DOHH2 (cell line): ENCODE measurements around the gene TSHZ2.

Experiments
- H3F3A ChIP-seq: fragments of 200-600 bp; sonication (generic), shearing (Covaris generic); 2 replicates; pipeline ENCODE4 v1.6.0; 2016; ENCODE audit warnings: antibody characterized with exemption, mild to moderate bottlenecking; ENCODE audit not compliant: control insufficient read depth, insufficient read depth
- H3K27ac ChIP-seq: fragments of 200-600 bp; sonication (generic); 2 replicates; pipeline ENCODE4 v1.5.1; 2014; ENCODE audit warnings: low read depth, mild to moderate bottlenecking, low read length, moderate library complexity
- H3K27me3 ChIP-seq: fragments of 200-600 bp; sonication (generic); 2 replicates; pipeline ENCODE4 v1.6.1; 2014; ENCODE audit warnings: mild to moderate bottlenecking, low read length, mixed read lengths; ENCODE audit not compliant: control insufficient read depth
- H3K36me3 ChIP-seq: fragments of 200-600 bp; sonication (generic); 2 replicates; pipeline ENCODE4 v1.6.1; 2014; ENCODE audit warnings: mild to moderate bottlenecking, low read length, moderate library complexity, mixed read lengths; ENCODE audit not compliant: control insufficient read depth
- H3K4me1 ChIP-seq: fragments of 200-600 bp; sonication (generic); 2 replicates; pipeline ENCODE4 v1.6.1; 2014; ENCODE audit warnings: mild to moderate bottlenecking, low read length, mixed read lengths; ENCODE audit not compliant: control insufficient read depth
- H3K4me2 ChIP-seq: fragments of 200-600 bp; sonication (generic); 2 replicates; pipeline ENCODE4 v1.6.0; 2014; ENCODE audit warnings: mild to moderate bottlenecking, low read length, moderate library complexity
- H3K4me3 ChIP-seq: fragments of 200-600 bp; sonication (generic); 2 replicates; pipeline ENCODE4 v1.5.1; 2014; ENCODE audit warnings: mild to moderate bottlenecking, low read length, mixed read lengths
- H3K79me2 ChIP-seq: fragments of 200-600 bp; sonication (generic); 2 replicates; pipeline ENCODE4 v1.6.1; 2014; ENCODE audit warnings: mild to moderate bottlenecking, low read length, mixed read lengths; ENCODE audit not compliant: control insufficient read depth
- H3K9me2 ChIP-seq: fragments of 200-600 bp; sonication (generic); replicated peaks from 2 replicates; pipeline ENCODE4 v1.6.1; 2014; ENCODE audit warnings: mild to moderate bottlenecking, low read length, mixed read lengths; ENCODE audit not compliant: control insufficient read depth
- H3K9me3 ChIP-seq: fragments of 200-600 bp; sonication (generic); 2 replicates; pipeline ENCODE4 v1.6.1; 2014; ENCODE audit warnings: antibody characterized with exemption, low read length, mixed read lengths; ENCODE audit not compliant: control insufficient read depth, insufficient read depth
- H4K20me1 ChIP-seq: fragments of 200-600 bp; sonication (generic); 2 replicates; pipeline ENCODE4 v1.6.0; 2014; ENCODE audit warnings: low read depth, mild to moderate bottlenecking, antibody characterized with exemption, low read length, moderate library complexity; ENCODE audit not compliant: control insufficient read depth, insufficient read depth
- CTCF ChIP-seq: fragments of 200-600 bp; sonication (generic); IDR thresholded peaks from one replicate; pipeline ENCODE4 v1.5.1; 2014; ENCODE audit warnings: antibody characterized with exemption, mild to moderate bottlenecking, low read depth, low read length; ENCODE audit not compliant: poor library complexity, severe bottlenecking
- EZH2phosphoT487 ChIP-seq: fragments of 200-600 bp; sonication (generic); IDR thresholded peaks from 2 replicates; pipeline ENCODE4 v1.6.1; 2017; ENCODE audit warnings: borderline replicate concordance, mild to moderate bottlenecking, antibody characterized with exemption, low read length, moderate library complexity, mixed read lengths

TSHZ2 gene

DNA sequence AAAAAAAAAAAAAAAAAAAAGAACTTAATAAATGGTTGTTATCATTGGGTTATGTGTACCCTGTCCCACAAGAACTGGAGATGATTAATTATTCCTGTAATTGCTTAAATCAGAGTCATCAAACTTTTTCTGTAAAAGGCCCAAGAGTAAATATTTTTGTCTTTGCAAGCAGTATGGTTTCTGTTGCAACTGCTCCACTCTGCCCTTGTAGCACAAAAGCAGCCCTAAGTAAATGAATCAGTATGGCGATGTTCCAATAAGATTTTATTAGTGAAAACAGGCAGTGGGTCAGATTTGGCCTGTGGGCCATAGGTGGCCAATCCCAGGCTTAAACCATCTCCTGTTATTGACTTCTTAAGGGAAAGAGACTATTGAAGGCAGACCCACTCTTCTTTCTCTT is 252.7 kb downstream of the TSHZ2 start:
- no peak overlapping the region for H3K4me2 ChIP-seq
- TF ChIP-seq EZH2phosphoT487, result no peak

GRCh38 chr20:53226826-53227225 is 254.7 kb downstream of the TSHZ2 start:
- Histone ChIP-seq H3K36me3 (no peaks in the 10 kb centered on the region), H3K4me1 (peaks cover 18% of the 10 kb centered on the region), H3K9me2 (no peaks in the 10 kb centered on the region), H3K27me3 (no peaks in the 10 kb centered on the region; the same call in 1 of the 2 replicates), H4K20me1 (no peaks in the 10 kb centered on the region), H3K27ac (no peak overlapping the region), H3K4me3 (peak overlapping the region; percentile 18; the same call in 1 of the 2 replicates), H3K9me3 (no peaks in the 10 kb centered on the region), H3F3A (no peaks in the 10 kb centered on the region), H3K4me2 (peak overlapping the region; percentile 47), H3K79me2 (no peaks in the 10 kb centered on the region)
- TF ChIP-seq CTCF, result no peak
- no peak for TF ChIP-seq EZH2phosphoT487

More for the DNA sequence above, 252.7 kb downstream of the TSHZ2 start:
- H3K79me2 ChIP-seq, result no peaks in the 10 kb centered on the region
- no peaks in the 10 kb centered on the region for H3F3A ChIP-seq
- H3K4me1 ChIP-seq, result peaks cover 18% of the 10 kb centered on the region
- no peak overlapping the region for H3K4me3 ChIP-seq
- no peaks in the 10 kb centered on the region for H3K9me3 ChIP-seq
- H4K20me1 ChIP-seq, result no peaks in the 10 kb centered on the region
- H3K9me2 ChIP-seq, result no peaks in the 10 kb centered on the region
- no peaks in the 10 kb centered on the region for H3K36me3 ChIP-seq
- no peak overlapping the region for H3K27ac ChIP-seq
- no peaks in the 10 kb centered on the region; the same call in 1 of the 2 replicates for H3K27me3 ChIP-seq

- H3K9me2 ChIP-seq, result no peaks in the 10 kb centered on the region
- no peaks in the 10 kb centered on the region for H4K20me1 ChIP-seq
- no peaks in the 10 kb centered on the region for H3K27me3 ChIP-seq
- H3K4me2 ChIP-seq, result no peak overlapping the region
- H3K27ac ChIP-seq, result no peak overlapping the region
- no peaks in the 10 kb centered on the region for H3F3A ChIP-seq
- H3K79me2 ChIP-seq, result no peaks in the 10 kb centered on the region
- H3K36me3 ChIP-seq, result no peaks in the 10 kb centered on the region
- H3K4me1 ChIP-seq, result peaks cover 18% of the 10 kb centered on the region
- no peak overlapping the region for H3K4me3 ChIP-seq
- no peaks in the 10 kb centered on the region for H3K9me3 ChIP-seq
- TF ChIP-seq CTCF, result no peak
- TF ChIP-seq EZH2phosphoT487, result no peak
Measured at GRCh38 chr20:53227523-53227922, 255.4 kb downstream of the TSHZ2 start.

GRCh38 chr20:53231061-53231460 is 258.9 kb downstream of the TSHZ2 start:
- TF ChIP-seq CTCF (no peak), EZH2phosphoT487 (no peak)
- no peaks in the 10 kb centered on the region for H3K36me3 ChIP-seq
- H3F3A ChIP-seq, result no peaks in the 10 kb centered on the region

More at GRCh38 chr20:53231061-53231460, 258.9 kb downstream of the TSHZ2 start:
- H3K79me2 ChIP-seq, result no peaks in the 10 kb centered on the region
- H3K9me3 ChIP-seq, result no peaks in the 10 kb centered on the region
- H3K4me1 ChIP-seq, result peaks cover 16% of the 10 kb centered on the region
- no peaks in the 10 kb centered on the region for H3K27me3 ChIP-seq
- no peaks in the 10 kb centered on the region for H4K20me1 ChIP-seq
- H3K9me2 ChIP-seq, result no peaks in the 10 kb centered on the region
- H3K4me2 ChIP-seq, result no peak overlapping the region
- H3K27ac ChIP-seq, result no peak overlapping the region
- no peak overlapping the region for H3K4me3 ChIP-seq
